Upper lobe of left lung (tissue), 4 donors: Measurements from ENCODE around the gene RPL38.

Source experiments
- CTCF ChIP-seq, 6 experiments: fragments of 450-650 bp in 4 of 6; fragments of 200-600 bp in 2 of 6; sonication (generic) in 2 of 6; IDR thresholded peaks; one replicate each; pipeline ENCODE4 v1.5.1; 2016 to 2019; ENCODE audit warnings: antibody characterized with exemption in 6 of 6
- EP300 ChIP-seq, 4 donors: sonication (generic); formaldehyde crosslinking; IDR thresholded peaks; one replicate each; pipeline ENCODE4 v1.5.1; 2017; ENCODE audit warnings: antibody characterized with exemption in 4 of 4, control low read depth in 2 of 4
- POLR2A ChIP-seq, 4 donors: fragments of 450-650 bp; IDR thresholded peaks; one replicate each; pipeline ENCODE4 v1.5.1; 2016 to 2017; ENCODE audit warnings: antibody characterized with exemption in 4 of 4, mild to moderate bottlenecking in 2 of 4
- POLR2AphosphoS5 ChIP-seq, 2 donors: sonication (generic); formaldehyde crosslinking; IDR thresholded peaks; one replicate each; pipeline ENCODE4 v1.5.1; 2017; ENCODE audit warnings: antibody characterized with exemption in 2 of 2

DNA sequence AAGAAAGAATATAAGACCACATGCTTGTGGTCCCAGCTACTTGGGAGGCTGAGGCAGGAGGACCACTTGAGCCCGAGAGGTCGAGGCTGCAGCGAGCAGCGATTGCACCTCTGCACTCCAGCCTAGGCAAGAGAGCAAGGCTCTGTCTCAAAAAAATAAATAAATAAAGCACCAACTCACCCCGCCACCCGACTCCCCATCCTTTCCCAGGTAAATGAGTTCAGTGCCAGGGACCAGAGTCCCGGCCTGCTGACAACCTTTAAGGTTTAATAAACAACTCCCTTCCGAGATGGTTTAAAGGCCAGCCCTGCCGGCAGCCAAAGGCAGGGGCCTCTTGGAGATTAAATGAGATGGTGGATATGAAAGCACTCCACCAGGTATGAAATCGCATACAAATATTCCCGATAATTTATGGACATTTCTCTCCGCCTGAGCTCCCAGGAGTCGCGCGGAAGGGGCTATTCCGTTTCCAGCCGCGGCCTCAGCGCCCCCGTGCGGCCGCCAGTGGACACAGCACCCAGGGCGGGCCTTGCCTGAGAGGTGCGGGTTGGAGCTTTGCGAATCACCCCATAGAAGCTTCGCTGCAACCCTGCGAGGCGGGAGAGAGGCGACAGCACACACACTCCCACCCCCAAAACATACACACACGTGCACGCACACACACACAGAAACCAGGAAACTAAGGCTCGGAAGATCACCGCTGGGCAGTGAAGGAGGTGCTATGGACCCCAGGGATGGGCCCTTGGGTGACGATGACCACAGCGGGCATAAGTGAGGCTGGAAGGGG, 4.0 kb upstream of the RPL38 start:
- peak; percentile 85 to 98 (median 88) for TF ChIP-seq CTCF (IDR thresholded peaks at IDR 0.05)
- no peak for TF ChIP-seq POLR2A (IDR thresholded peaks at IDR 0.05)
- no peak for TF ChIP-seq POLR2AphosphoS5 (IDR thresholded peaks at IDR 0.05)
- no peak for TF ChIP-seq EP300 (IDR thresholded peaks at IDR 0.05)
